Fibroblast of lung (primary cell): ENCODE results near the gene RASSF4.

Experiments used
- CTCF ChIP-seq, 2 donors: IDR thresholded peaks in 1 of 2; conservative IDR thresholded peaks in 1 of 2; 1 replicate in 1 of 2; 2 replicates in 1 of 2; pipeline ENCODE4 v1.5.1; 2011 to 2012; ENCODE audit warnings: low read length in 2 of 2, control low read depth in 1 of 2, inconsistent platforms in 1 of 2, low read depth in 1 of 2, mild to moderate bottlenecking in 1 of 2
- EZH2 ChIP-seq: IDR thresholded peaks from 2 replicates; pipeline ENCODE4 v1.5.1; 2012; ENCODE audit warnings: low read length, control low read depth, mild to moderate bottlenecking; ENCODE audit errors: missing control alignments

DNA sequence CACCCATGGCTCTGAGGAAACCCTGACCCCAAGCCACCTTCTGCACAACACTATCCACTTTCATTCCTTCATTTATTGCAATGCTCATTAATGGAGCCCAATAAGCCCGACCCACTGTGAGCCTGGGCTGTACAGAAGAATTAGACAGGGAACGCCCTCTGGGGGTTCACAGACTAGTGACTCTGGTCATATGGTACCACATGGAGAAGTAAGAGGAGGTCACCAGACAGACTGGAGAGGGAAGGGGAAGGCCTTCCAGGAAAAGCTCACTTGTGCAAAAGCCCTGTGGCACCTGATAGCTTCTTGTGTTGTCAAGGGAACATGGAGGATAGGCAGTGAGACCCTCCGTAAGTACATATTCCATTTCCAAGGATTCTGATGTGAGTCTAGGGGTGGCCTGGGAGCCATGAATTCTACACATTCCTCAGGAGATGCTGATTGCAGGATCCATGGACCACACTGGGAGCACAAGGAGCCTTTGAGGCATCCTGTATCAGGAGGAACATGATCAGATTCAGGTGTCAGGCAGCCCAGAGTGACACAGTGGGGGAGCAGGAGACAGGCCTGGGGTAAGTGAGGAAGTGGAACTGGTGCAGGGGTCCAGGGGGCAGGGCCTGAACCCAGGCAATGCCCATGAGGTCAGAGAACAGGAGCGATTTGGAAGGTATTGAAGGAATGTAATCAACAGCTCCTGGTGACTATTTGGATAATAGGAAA, 28.5 kb upstream of the RASSF4 start:
- TF ChIP-seq CTCF (conservative IDR thresholded peaks at IDR 0.05 in 1 of 2, IDR thresholded peaks at IDR 0.05 in 1 of 2; ENCODE audit: low read depth in 1 of 2, low read length in 2 of 2) (no peak), EZH2 (peak; percentile 51)
